Ovary (tissue), 9 donors: ENCODE measurements around the gene GNRHR. TPM values are rescaled to one million over a fixed set of nuclear protein-coding genes. Genes with fewer than 3 reads are reported as not detected.

Experiments used
- DNase-seq, 5 donors: peaks; one replicate each; pipeline ENCODE4 v3.0.0-alpha.2; 2019 to 2020
- H3K27ac ChIP-seq, 2 donors: fragments of 200-600 bp; one replicate each; pipeline versions ENCODE4 v1.5.1 to v1.8.0; 2019 to 2022
- H3K27me3 ChIP-seq: fragments of 200-600 bp; one replicate; pipeline ENCODE4 v1.8.0; 2022
- H3K36me3 ChIP-seq: fragments of 200-600 bp; sonication (generic); one replicate; pipeline ENCODE4 v1.5.1; 2019
- H3K4me1 ChIP-seq: one replicate; pipeline ENCODE4 v1.8.1; 2013; ENCODE audit warnings: mild to moderate bottlenecking, moderate library complexity; ENCODE audit not compliant: insufficient read depth
- H3K4me3 ChIP-seq: fragments of 200-600 bp; sonication (generic); one replicate; pipeline ENCODE4 v1.5.1; 2017
- H3K9me3 ChIP-seq, 2 donors: fragments of 200-600 bp in 1 of 2; sonication (generic) in 1 of 2; one replicate each; pipeline versions ENCODE4 v1.5.1 to v1.8.1; 2013 to 2019; ENCODE audit warnings: mild to moderate bottlenecking in 1 of 2, moderate library complexity in 1 of 2
- CTCF ChIP-seq, 3 donors: fragments of 450-650 bp in 2 of 3; fragments of 200-600 bp in 1 of 3; IDR thresholded peaks; one replicate each; pipeline versions ENCODE4 v1.5.1 to v1.8.0; 2016 to 2022; ENCODE audit warnings: antibody characterized with exemption in 3 of 3, mild to moderate bottlenecking in 1 of 3
- EP300 ChIP-seq: sonication (generic); formaldehyde crosslinking; IDR thresholded peaks from one replicate; pipeline ENCODE4 v1.6.1; 2017; ENCODE audit warnings: antibody characterized with exemption
- POLR2A ChIP-seq: fragments of 450-650 bp; IDR thresholded peaks from one replicate; pipeline ENCODE4 v1.6.1; 2017; ENCODE audit warnings: antibody characterized with exemption, mild to moderate bottlenecking, moderate library complexity
- WGBS, 3 donors: extraction: QIAGEN DNeasy Blood & Tissue Kit in 1 of 3; methylation state at CpG; one replicate each; pipeline versions ENCODE4 v1.1.5 to v1.1.7; 2013 to 2017; 5-methylcytosine and 5-hydroxymethylcytosine counted together
- intact Hi-C, 4 donors: fragments of 100-400 bp; cut with DNase I; formaldehyde crosslinking; loops; one replicate each; pipeline versions ENCODE4 v1.11.0 to v1.15.1; 2022 to 2023
- polyA plus RNA-seq, 2 donors: library from polyadenylated mRNA; stranded (reverse); fragments of 200-250 nt in 1 of 2; fragments of 350-450 nt in 1 of 2; fragmentation: Illumina TruSeq in 1 of 2; extraction: RNeasy Lipid Tissue Mini Kit (QIAGEN cat#74804) in 1 of 2; gene quantifications; one replicate each; pipeline ENCODE4 v1.2.3, GENCODE V29; 2013 to 2014
- total RNA-seq, 7 donors: library from RNA; depleted of rRNA in 2 of 7; stranded (reverse); fragments of >200 nt in 2 of 7; fragmentation: NEBNext Ultra II Directional in 3 of 7; extraction: Animal tissue kit (Norgen Biotek cat#: 25700) in 3 of 7; gene quantifications; one replicate each; pipeline versions ENCODE4 v1.1.0 to v1.2.4, GENCODE V29; 2016 to 2023
- donor health status: DM: no; HTN: no; CAD: no; lungs with moderate emphysema.
- donor health status: DM: no; HTN: no; CAD: no.
- donor health status: Bipolar disorder and iron deficiency.
- donor health status: DM: yes; HTN: yes; CAD: no.
- donor health status: DM: no; HTN: no; CAD: no.
- donor health status: DM: yes; HTN: yes; CAD: no.

Gene GNRHR
- total and polyA plus RNA-seq, 9 donors: 0.10 to 0.15 (median 0.11) TPM; not detected in 6

- H3K27me3 ChIP-seq: no peaks in the 10 kb centered on the region
- H3K27ac ChIP-seq: no peak overlapping the region
- no peaks in the 10 kb centered on the region for H3K36me3 ChIP-seq
- 87 to 92% (median 91%) methylated on average over 4 of the region's 4 CpGs for WGBS, 3 donors
- no peak overlapping the region for H3K4me3 ChIP-seq
- intact Hi-C loops: no loop called here
- no peaks in the 10 kb centered on the region for H3K9me3 ChIP-seq
- DNase-seq: no peak
- TF ChIP-seq EP300: no peak
- no peak for TF ChIP-seq CTCF (IDR thresholded peaks at IDR 0.05)
- no peak for TF ChIP-seq POLR2A
- no peaks in the 10 kb centered on the region for H3K4me1 ChIP-seq
Observed at GRCh38 chr4:67725981-67726380, 28.2 kb downstream of the GNRHR start.

DNA sequence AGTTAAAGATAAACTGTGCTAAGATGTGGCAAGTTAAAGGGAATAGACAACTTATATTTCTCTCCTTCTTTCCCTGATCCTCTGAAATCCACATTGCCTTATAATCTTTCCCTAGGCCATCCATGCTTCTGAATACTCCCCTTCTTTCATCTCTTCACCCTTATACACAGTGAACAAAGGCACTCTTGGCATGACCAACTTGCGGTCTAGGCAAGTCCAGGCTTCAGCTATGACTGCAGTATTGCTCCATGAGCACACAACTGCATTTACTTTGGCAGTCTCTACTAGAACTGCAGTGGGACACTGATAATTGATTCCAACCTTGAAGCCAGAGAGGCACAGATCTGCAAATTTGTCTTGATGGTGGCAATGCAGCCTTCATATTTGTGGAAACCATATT lies 29.1 kb downstream of the GNRHR start:
- WGBS, 3 donors: 94 to 97% (median 94%) methylated on average over 1 of the region's 1 CpG
- intact Hi-C loops: no loop called here
- no peaks in the 10 kb centered on the region for H3K36me3 ChIP-seq
- no peak overlapping the region for H3K4me3 ChIP-seq
- TF ChIP-seq EP300 (no peak), POLR2A (no peak), CTCF (IDR thresholded peaks at IDR 0.05) (no peak)
- no peak for DNase-seq
- no peaks in the 10 kb centered on the region for H3K4me1 ChIP-seq
- no peaks in the 10 kb centered on the region for H3K9me3 ChIP-seq
- no peaks in the 10 kb centered on the region for H3K27me3 ChIP-seq
- H3K27ac ChIP-seq: no peak overlapping the region

GRCh38 chr4:67723949-67724348 lies 30.2 kb downstream of the GNRHR start:
- Histone ChIP-seq H3K27me3 (no peaks in the 10 kb centered on the region), H3K4me1 (no peaks in the 10 kb centered on the region), H3K27ac (no peak overlapping the region), H3K9me3 (no peaks in the 10 kb centered on the region), H3K36me3 (no peaks in the 10 kb centered on the region), H3K4me3 (no peak overlapping the region)
- intact Hi-C loops: no loop called here
- TF ChIP-seq EP300: no peak
- no peak for TF ChIP-seq POLR2A
- no peak for TF ChIP-seq CTCF (IDR thresholded peaks at IDR 0.05)
- WGBS, 3 donors: 51 to 73% (median 56%) methylated on average over 10 of the region's 10 CpGs
- no peak for DNase-seq

GRCh38 chr4:67723341-67723740 lies 30.8 kb downstream of the GNRHR start:
- Histone ChIP-seq H3K9me3 (no peaks in the 10 kb centered on the region), H3K27me3 (no peaks in the 10 kb centered on the region), H3K4me1 (no peaks in the 10 kb centered on the region), H3K4me3 (no peak overlapping the region), H3K27ac (no peak overlapping the region), H3K36me3 (no peaks in the 10 kb centered on the region)
- DNase-seq: no peak
- TF ChIP-seq EP300: no peak
- no peak for TF ChIP-seq POLR2A
- no peak for TF ChIP-seq CTCF (IDR thresholded peaks at IDR 0.05)
- intact Hi-C loops: no loop called here
- WGBS, 3 donors: 90 to 94% (median 93%) methylated on average over 5 of the region's 5 CpGs
